Endothelial cell (in vitro differentiated cells): ENCODE results near the gene WBP2NL. TPM values are rescaled to one million over a fixed set of nuclear protein-coding genes. Genes with fewer than 3 reads are reported as not detected.

ENCODE experiments used
- DNase-seq: peaks from one replicate; pipeline ENCODE4 v3.0.0; 2021; ENCODE audit warnings: low spot score
- H3K27ac Mint-ChIP-seq: one replicate; pipeline ENCODE4 v1.8.0; 2021; ENCODE audit warnings: mixed read lengths, inconsistent platforms; ENCODE audit not compliant: unreplicated experiment
- H3K27me3 Mint-ChIP-seq: one replicate; pipeline ENCODE4 v1.8.0; 2021; ENCODE audit warnings: mild to moderate bottlenecking, moderate library complexity, mixed read lengths, inconsistent platforms; ENCODE audit not compliant: unreplicated experiment
- H3K36me3 Mint-ChIP-seq: one replicate; pipeline ENCODE4 v1.8.0; 2021; ENCODE audit warnings: mild to moderate bottlenecking, low read depth, mixed read lengths, inconsistent platforms; ENCODE audit not compliant: unreplicated experiment
- H3K4me1 Mint-ChIP-seq: one replicate; pipeline ENCODE4 v1.8.0; 2021; ENCODE audit warnings: mild to moderate bottlenecking, mixed read lengths, inconsistent platforms; ENCODE audit not compliant: unreplicated experiment
- H3K4me3 Mint-ChIP-seq: one replicate; pipeline ENCODE4 v1.8.0; 2021; ENCODE audit warnings: mild to moderate bottlenecking, mixed read lengths, inconsistent platforms; ENCODE audit not compliant: unreplicated experiment
- H3K9me3 Mint-ChIP-seq: one replicate; pipeline ENCODE4 v1.8.0; 2021; ENCODE audit warnings: mixed read lengths, inconsistent platforms; ENCODE audit not compliant: unreplicated experiment
- total RNA-seq: library from RNA; stranded (reverse); fragmentation: NEBNext Ultra II Directional; extraction: Animal tissue kit (Norgen Biotek cat#: 25700); gene quantifications from one replicate; pipeline ENCODE4 v1.2.1, GENCODE V29; 2021; ENCODE audit not compliant: unreplicated experiment
- TF ChIP-seq, protein P1 (sequence below): fragments of 200-600 bp; sonication (generic); IDR thresholded peaks from one replicate; pipeline ENCODE4 v1.5.0; 2021; ENCODE audit warnings: antibody characterized with exemption; ENCODE audit not compliant: unreplicated experiment

WBP2NL gene
- total RNA-seq, 1 donor from 2014 or later, result not detected

DNA sequence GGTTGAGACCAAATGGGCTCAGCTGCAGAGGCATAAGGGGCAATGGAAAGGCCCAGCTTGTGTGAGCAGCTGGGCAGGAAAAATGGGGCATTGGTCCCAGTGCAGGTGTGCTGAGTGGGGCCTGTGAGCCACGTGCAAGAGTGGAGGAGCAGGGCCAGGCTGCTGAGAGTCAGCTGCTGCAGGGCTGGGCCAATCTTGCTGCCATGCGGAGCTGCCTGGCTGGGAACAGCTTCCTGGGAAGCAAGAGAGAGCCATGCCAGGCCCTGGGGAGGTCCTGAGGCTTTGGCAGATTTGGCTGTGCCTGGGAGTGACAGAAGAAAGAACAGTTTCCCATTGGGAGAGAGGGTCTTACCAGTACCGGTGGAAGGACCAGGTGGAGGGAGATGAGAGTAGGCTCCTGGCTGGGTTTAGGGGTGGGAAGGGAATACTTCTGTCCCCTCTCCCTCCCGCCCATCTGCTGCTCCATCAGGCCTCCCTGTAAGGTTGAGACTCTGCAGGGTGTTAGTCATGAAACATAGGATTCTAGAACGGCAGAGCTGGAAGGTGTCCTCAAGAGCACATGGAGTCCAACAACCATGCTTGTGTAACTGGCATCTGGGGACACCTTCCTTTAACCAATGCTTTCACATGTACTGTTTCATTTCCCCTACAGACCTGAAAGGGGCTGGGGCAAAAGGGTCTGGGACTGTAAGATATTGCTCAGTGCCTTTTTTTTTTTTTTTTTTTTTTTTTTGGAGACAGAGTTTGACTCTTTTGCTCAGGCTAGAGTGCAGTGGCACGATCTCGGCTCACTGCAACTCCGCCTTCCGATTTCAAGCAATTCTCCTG, 19.0 kb upstream of the WBP2NL start:
- TF ChIP-seq, protein P1, sequence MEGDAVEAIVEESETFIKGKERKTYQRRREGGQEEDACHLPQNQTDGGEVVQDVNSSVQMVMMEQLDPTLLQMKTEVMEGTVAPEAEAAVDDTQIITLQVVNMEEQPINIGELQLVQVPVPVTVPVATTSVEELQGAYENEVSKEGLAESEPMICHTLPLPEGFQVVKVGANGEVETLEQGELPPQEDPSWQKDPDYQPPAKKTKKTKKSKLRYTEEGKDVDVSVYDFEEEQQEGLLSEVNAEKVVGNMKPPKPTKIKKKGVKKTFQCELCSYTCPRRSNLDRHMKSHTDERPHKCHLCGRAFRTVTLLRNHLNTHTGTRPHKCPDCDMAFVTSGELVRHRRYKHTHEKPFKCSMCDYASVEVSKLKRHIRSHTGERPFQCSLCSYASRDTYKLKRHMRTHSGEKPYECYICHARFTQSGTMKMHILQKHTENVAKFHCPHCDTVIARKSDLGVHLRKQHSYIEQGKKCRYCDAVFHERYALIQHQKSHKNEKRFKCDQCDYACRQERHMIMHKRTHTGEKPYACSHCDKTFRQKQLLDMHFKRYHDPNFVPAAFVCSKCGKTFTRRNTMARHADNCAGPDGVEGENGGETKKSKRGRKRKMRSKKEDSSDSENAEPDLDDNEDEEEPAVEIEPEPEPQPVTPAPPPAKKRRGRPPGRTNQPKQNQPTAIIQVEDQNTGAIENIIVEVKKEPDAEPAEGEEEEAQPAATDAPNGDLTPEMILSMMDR, result no peak
- Mint-ChIP-seq H3K27me3 (peaks cover 16% of the 10 kb centered on the region), H3K36me3 (no peaks in the 10 kb centered on the region), H3K27ac (no peak overlapping the region), H3K4me3 (no peak overlapping the region), H3K9me3 (no peaks in the 10 kb centered on the region), H3K4me1 (no peaks in the 10 kb centered on the region)
- DNase-seq, result no peak

DNA sequence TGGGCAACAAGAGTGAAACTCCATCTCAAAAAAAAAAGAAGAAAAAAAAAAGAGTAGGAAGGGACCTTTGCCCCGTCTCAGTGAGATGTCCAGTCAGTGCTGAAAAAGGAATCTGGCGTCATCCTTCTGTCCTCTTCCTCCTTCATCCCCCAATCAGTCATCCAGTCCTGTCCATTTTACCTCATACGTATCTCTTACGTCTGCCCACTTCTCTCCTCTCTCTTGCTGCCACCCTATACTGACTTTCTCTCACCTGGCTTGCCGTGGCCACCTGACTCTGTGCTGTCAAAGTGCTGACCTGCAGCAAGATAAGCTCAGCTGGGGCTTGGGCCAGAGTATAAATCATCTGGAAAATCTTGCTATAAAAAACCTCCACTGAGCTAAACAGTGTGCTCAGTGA, 15.7 kb upstream of the WBP2NL start:
- Mint-ChIP-seq H3K27me3 (peaks cover 8% of the 10 kb centered on the region), H3K4me1 (peaks cover 1% of the 10 kb centered on the region), H3K27ac (no peak overlapping the region), H3K36me3 (no peaks in the 10 kb centered on the region), H3K4me3 (no peak overlapping the region), H3K9me3 (no peaks in the 10 kb centered on the region)
- TF ChIP-seq, protein P1, result no peak
- no peak for DNase-seq

DNA sequence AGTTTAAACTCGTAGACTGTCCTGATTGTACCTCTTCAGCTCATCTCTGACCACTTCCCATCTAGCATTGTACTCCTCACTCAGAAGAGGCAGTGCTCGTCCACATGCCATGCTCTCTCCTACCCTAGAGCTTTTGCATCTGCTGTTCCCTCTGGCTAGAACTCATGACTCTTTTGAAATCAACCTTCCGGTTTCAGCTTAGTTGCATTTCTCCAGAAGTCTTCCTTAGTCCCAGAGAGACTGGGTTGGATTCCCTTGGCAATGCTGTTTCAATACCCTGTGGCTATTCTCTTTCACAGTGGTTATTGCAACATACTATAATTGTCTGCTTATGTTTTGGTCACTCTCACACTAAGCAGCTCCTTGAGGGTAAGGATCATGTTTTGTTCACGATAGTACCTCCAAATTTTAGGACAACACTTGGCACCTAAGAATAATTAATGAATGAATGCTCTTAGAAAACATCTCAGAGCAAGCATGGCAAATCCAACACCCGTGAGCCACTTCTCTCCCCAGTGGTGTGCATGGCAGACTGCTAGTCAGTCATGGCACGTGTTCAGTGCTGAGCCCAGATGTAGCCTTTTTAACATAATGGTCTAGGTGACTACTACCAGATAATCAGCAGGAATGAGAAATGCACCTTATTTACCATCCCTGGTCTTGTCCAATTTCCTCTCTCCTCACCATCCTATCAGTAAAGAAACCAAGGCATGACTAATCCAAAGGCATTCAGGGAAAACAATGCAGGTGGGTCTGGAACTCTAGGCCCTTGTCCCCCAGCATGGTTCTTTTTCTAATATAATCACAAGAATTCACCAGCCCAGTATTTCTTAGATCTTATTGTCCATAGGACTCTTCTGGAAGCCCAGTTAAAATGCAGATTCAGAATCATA, 14.8 kb upstream of the WBP2NL start:
- H3K4me3 Mint-ChIP-seq, result no peak overlapping the region
- peaks cover 4% of the 10 kb centered on the region for H3K4me1 Mint-ChIP-seq
- DNase-seq, result no peak
- H3K27me3 Mint-ChIP-seq, result peaks cover 2% of the 10 kb centered on the region
- H3K36me3 Mint-ChIP-seq, result no peaks in the 10 kb centered on the region
- TF ChIP-seq, protein P1, result no peak
- H3K9me3 Mint-ChIP-seq, result no peaks in the 10 kb centered on the region
- H3K27ac Mint-ChIP-seq, result no peak overlapping the region

DNA sequence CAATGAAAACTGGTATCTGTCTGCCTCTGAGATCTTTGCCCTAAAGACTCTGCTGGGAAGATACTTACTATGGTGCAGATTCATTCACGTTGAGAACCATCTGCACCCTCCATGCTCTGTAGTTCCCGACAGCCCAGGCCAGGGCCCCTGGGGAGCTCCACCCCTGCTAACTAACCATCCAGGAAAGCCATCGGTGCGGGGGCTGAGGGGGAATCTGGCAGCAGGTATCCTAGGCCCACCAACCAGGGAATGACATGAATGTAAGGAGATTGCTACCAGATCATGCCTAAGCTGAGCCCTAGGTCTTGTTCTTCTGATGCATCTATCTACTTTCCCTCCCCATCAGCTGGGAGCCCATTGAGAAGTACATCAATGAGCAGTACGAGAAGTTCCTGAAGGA, 11.3 kb upstream of the WBP2NL start:
- H3K4me3 Mint-ChIP-seq, result no peak overlapping the region
- DNase-seq, result no peak
- peaks cover 5% of the 10 kb centered on the region for H3K27me3 Mint-ChIP-seq
- TF ChIP-seq, protein P1, result no peak
- H3K36me3 Mint-ChIP-seq, result peaks cover 4% of the 10 kb centered on the region
- H3K27ac Mint-ChIP-seq, result no peak overlapping the region
- H3K9me3 Mint-ChIP-seq, result no peaks in the 10 kb centered on the region
- H3K4me1 Mint-ChIP-seq, result peaks cover 4% of the 10 kb centered on the region
